Gastrocnemius medialis (tissue), 4 donors: ENCODE results near the gene PPP6R3. TPM values are rescaled to one million over a fixed set of nuclear protein-coding genes. Genes with fewer than 3 reads are reported as not detected.
A peak's percentile ranks its signal among the peaks of the same experiment; 100 is the strongest.

Experiments
- ATAC-seq, 2 donors: fragments of 150-250 bp; one replicate each; pipeline ENCODE4 v1.9.1; 2016
- DNase-seq, 2 donors: peaks; one replicate each; pipeline ENCODE4 v3.0.0-alpha.2; 2019
- H3K27ac ChIP-seq, 4 donors: fragments of 200-600 bp; sonication (generic); 1 replicate in 1 of 4; 2 replicates in 3 of 4; pipeline ENCODE4 v1.5.1; 2016 to 2018; ENCODE audit warnings: mild to moderate bottlenecking in 2 of 4, moderate library complexity in 1 of 4
- H3K27me3 ChIP-seq, 3 donors: fragments of 200-600 bp; sonication (generic) in 2 of 3; 1 replicate in 1 of 3; 2 replicates in 2 of 3; pipeline versions ENCODE4 v1.5.1 to v1.6.0; 2016 to 2019; ENCODE audit warnings: mild to moderate bottlenecking in 1 of 3, moderate library complexity in 1 of 3
- H3K36me3 ChIP-seq, 2 donors: fragments of 200-600 bp; sonication (generic) in 1 of 2; one replicate each; pipeline ENCODE4 v1.5.1; 2017 to 2018
- H3K4me1 ChIP-seq, 2 donors: fragments of 200-600 bp; sonication (generic) in 1 of 2; one replicate each; pipeline ENCODE4 v1.5.1; 2016 to 2017; ENCODE audit warnings: mild to moderate bottlenecking in 2 of 2
- H3K4me3 ChIP-seq, 4 donors: fragments of 200-600 bp; sonication (generic) in 3 of 4; 1 replicate in 1 of 4; 2 replicates in 3 of 4; pipeline ENCODE4 v1.5.1; 2016 to 2019; ENCODE audit warnings: mild to moderate bottlenecking in 2 of 4
- H3K9me3 ChIP-seq, 3 donors: fragments of 200-600 bp; sonication (generic) in 2 of 3; 1 replicate in 1 of 3; 2 replicates in 2 of 3; pipeline ENCODE4 v1.5.1; 2016 to 2019
- CTCF ChIP-seq, 5 experiments: fragments of 450-650 bp in 3 of 5; fragments of 200-600 bp in 2 of 5; sonication (generic) in 2 of 5; IDR thresholded peaks in 4 of 5; conservative IDR thresholded peaks in 1 of 5; 1 replicate in 4 of 5; 2 replicates in 1 of 5; pipeline ENCODE4 v1.5.1; 2016 to 2019; ENCODE audit warnings: antibody characterized with exemption in 5 of 5, mild to moderate bottlenecking in 3 of 5, moderate library complexity in 3 of 5
- POLR2A ChIP-seq, 2 donors: fragments of 450-650 bp; IDR thresholded peaks; one replicate each; pipeline ENCODE4 v1.6.1; 2017; ENCODE audit warnings: antibody characterized with exemption in 2 of 2, mild to moderate bottlenecking in 2 of 2, moderate library complexity in 2 of 2
- in situ Hi-C, 4 donors: fragments of 200-750 bp; cut with MboI; loops; one replicate each; pipeline versions ENCODE4 v1.15.0 to v1.8.0; 2017; ENCODE audit warnings: low sequenced_read_pairs in 4 of 4
- intact Hi-C: fragments of 100-400 bp; cut with DNase I; formaldehyde crosslinking; loops from one replicate; pipeline ENCODE4 v1.15.1; 2023; ENCODE audit warnings: low total_unique reads
- total RNA-seq, 4 donors: library from RNA; depleted of rRNA; stranded (reverse); fragments of >200 nt; gene quantifications; one replicate each; pipeline versions ENCODE4 v1.1.0 to v1.2.3, GENCODE V29; 2016

The PPP6R3 gene
- total RNA-seq, 4 donors from 2014 or later = 77.3 to 196 (median 133) TPM

- Histone ChIP-seq H3K27ac (peak overlapping the region; percentile 44 to 78 (median 59)), H3K4me3 (no peak overlapping the region), H3K36me3 (peaks cover 0 to 65% of the 10 kb centered on the region in 2 donors), H3K4me1 (peaks cover 24 to 37% of the 10 kb centered on the region in 2 donors), H3K9me3 (no peaks in the 10 kb centered on the region), H3K27me3 (no peaks in the 10 kb centered on the region)
- in situ Hi-C loops = no loop called here
- no peak for TF ChIP-seq CTCF (IDR thresholded peaks at IDR 0.05 in 4 of 5, conservative IDR thresholded peaks at IDR 0.05 in 1 of 5)
- TF ChIP-seq POLR2A (IDR thresholded peaks at IDR 0.05) = no peak
- ATAC-seq (no peak), DNase-seq (no peak)
- intact Hi-C loops = no loop called here
Observed at GRCh38 chr11:68567553-68567952, 107.0 kb downstream of the PPP6R3 start.

- DNase-seq (no peak), ATAC-seq (no peak)
- peak overlapping the region; percentile 3 to 44 (median 27) for H3K27ac ChIP-seq
- peaks cover 36 to 50% of the 10 kb centered on the region in 2 donors for H3K4me1 ChIP-seq
- in situ Hi-C loops = no loop called here
- peaks cover 0 to 58% of the 10 kb centered on the region in 2 donors for H3K36me3 ChIP-seq
- no peaks in the 10 kb centered on the region for H3K9me3 ChIP-seq
- intact Hi-C loops = no loop called here
- TF ChIP-seq POLR2A (IDR thresholded peaks at IDR 0.05) (no peak), CTCF (IDR thresholded peaks at IDR 0.05 in 4 of 5, conservative IDR thresholded peaks at IDR 0.05 in 1 of 5) (no peak)
- H3K27me3 ChIP-seq = no peaks in the 10 kb centered on the region
- H3K4me3 ChIP-seq = no peak overlapping the region
Observed at GRCh38 chr11:68569357-68569756, 108.8 kb downstream of the PPP6R3 start.

- in situ Hi-C loops = loop anchor here in 1 of 4 donors (10.0 kb wide), 1 partner anchor 106 kb away; the partner anchor contains the start of gene PPP6R3
Observed at GRCh38 chr11:68570691-68571090, 110.1 kb downstream of the PPP6R3 start.

GRCh38 chr11:68574308-68574707, 113.8 kb downstream of the PPP6R3 start:
- H3K36me3 ChIP-seq = peaks cover 0 to 65% of the 10 kb centered on the region in 2 donors
- intact Hi-C loops (no loop called here), in situ Hi-C loops (loop anchor here in 1 of 4 donors (10.0 kb wide), 1 partner anchor 110 kb away; the partner anchor contains the start of gene PPP6R3)
- H3K27me3 ChIP-seq = no peaks in the 10 kb centered on the region
- ATAC-seq (no peak), DNase-seq (no peak)
- H3K27ac ChIP-seq = peak overlapping the region; percentile 58 to 76 (median 66)
- H3K9me3 ChIP-seq = no peaks in the 10 kb centered on the region
- TF ChIP-seq CTCF (IDR thresholded peaks at IDR 0.05 in 4 of 5, conservative IDR thresholded peaks at IDR 0.05 in 1 of 5) (no peak), POLR2A (IDR thresholded peaks at IDR 0.05) (no peak)
- H3K4me3 ChIP-seq = no peak overlapping the region
- peaks cover 67 to 76% of the 10 kb centered on the region in 2 donors for H3K4me1 ChIP-seq

More at GRCh38 chr11:68570691-68571090, 110.1 kb downstream of the PPP6R3 start:
- TF ChIP-seq POLR2A (IDR thresholded peaks at IDR 0.05) = no peak
- TF ChIP-seq CTCF (IDR thresholded peaks at IDR 0.05 in 4 of 5, conservative IDR thresholded peaks at IDR 0.05 in 1 of 5) = no peak
- DNase-seq (no peak), ATAC-seq (no peak)
- no peaks in the 10 kb centered on the region for H3K27me3 ChIP-seq
- H3K9me3 ChIP-seq = no peaks in the 10 kb centered on the region
- H3K27ac ChIP-seq = peak overlapping the region in 1 of 4 donors; percentile 44
- intact Hi-C loops = no loop called here
- peaks cover 0 to 64% of the 10 kb centered on the region in 2 donors for H3K36me3 ChIP-seq
- peaks cover 50 to 56% of the 10 kb centered on the region in 2 donors for H3K4me1 ChIP-seq
- H3K4me3 ChIP-seq = no peak overlapping the region
